Smooth muscle cell (in vitro differentiated cells): ENCODE data around the gene MALRD1. TPM values are rescaled to one million over a fixed set of nuclear protein-coding genes. Genes with fewer than 3 reads are reported as not detected.
A peak's percentile ranks its signal among the peaks of the same experiment; 100 is the strongest.

Source experiments
- DNase-seq: peaks from one replicate; lab custom pipeline; 2025; ENCODE audit not compliant: unreplicated experiment; lab: John Stamatoyannopoulos, UW
- H2AFZ ChIP-seq: fragments of 200-600 bp; sonication (generic); 2 replicates; pipeline ENCODE4 v1.6.0; 2016; ENCODE audit warnings: antibody characterized with exemption, low read depth, mild to moderate bottlenecking
- H3F3A ChIP-seq: fragments of 200-600 bp; sonication (generic); 2 replicates; pipeline ENCODE4 v1.6.0; 2017; ENCODE audit warnings: antibody characterized with exemption, low read depth
- H3K27ac ChIP-seq: fragments of 200-600 bp; sonication (generic); 2 replicates; pipeline ENCODE4 v1.5.1; 2016; ENCODE audit warnings: low read depth, mild to moderate bottlenecking
- H3K27me3 ChIP-seq: fragments of 200-600 bp; sonication (generic); 2 replicates; pipeline ENCODE4 v1.6.1; 2016; ENCODE audit warnings: low read depth, mild to moderate bottlenecking
- H3K36me3 ChIP-seq: fragments of 200-600 bp; sonication (generic); 2 replicates; pipeline ENCODE4 v1.5.1; 2016; ENCODE audit warnings: low read depth
- H3K4me1 ChIP-seq: fragments of 200-600 bp; sonication (generic); 2 replicates; pipeline ENCODE4 v1.5.1; 2016; ENCODE audit warnings: low read depth
- H3K4me2 ChIP-seq: fragments of 200-600 bp; sonication (generic); 2 replicates; pipeline ENCODE4 v1.6.0; 2016; ENCODE audit warnings: mild to moderate bottlenecking
- H3K4me3 ChIP-seq: fragments of 200-600 bp; sonication (generic); 2 replicates; pipeline ENCODE4 v1.5.1; 2016; ENCODE audit warnings: mild to moderate bottlenecking
- H3K79me2 ChIP-seq: fragments of 200-600 bp; sonication (generic); 2 replicates; pipeline ENCODE4 v1.6.0; 2016; ENCODE audit warnings: low read depth, mild to moderate bottlenecking
- H3K9ac ChIP-seq: fragments of 200-600 bp; sonication (generic); 2 replicates; pipeline ENCODE4 v1.6.0; 2016; ENCODE audit warnings: low read depth
- H3K9me3 ChIP-seq: fragments of 200-600 bp; sonication (generic); replicated peaks from 2 replicates; pipeline ENCODE4 v1.5.1; 2016; ENCODE audit warnings: low read depth
- H4K20me1 ChIP-seq: fragments of 200-600 bp; sonication (generic); 2 replicates; pipeline ENCODE4 v1.6.0; 2016; ENCODE audit warnings: low read depth
- WGBS: methylation state at CpG from one replicate; pipeline ENCODE4 v1.1.7; 2016; ENCODE audit warnings: low lambda C conversion rate; 5-methylcytosine and 5-hydroxymethylcytosine counted together
- polyA plus RNA-seq: library from polyadenylated mRNA; unstranded; fragments of >200 nt; fragmentation: Nextera tagmentation; extraction: Ambion mirVana; gene quantifications from 2 replicates; pipeline ENCODE4 v1.2.1, GENCODE V29; 2016
- total RNA-seq: library from RNA; depleted of rRNA; stranded (reverse); fragments of >200 nt; gene quantifications from 2 replicates; pipeline ENCODE4 v1.2.3, GENCODE V29; 2014
- TF ChIP-seq, protein P1 (sequence below): fragments of 200-600 bp; sonication (generic); IDR thresholded peaks from 2 replicates; pipeline ENCODE4 v1.5.1; 2017; ENCODE audit warnings: borderline replicate concordance, mild to moderate bottlenecking, antibody characterized with exemption; ENCODE audit not compliant: insufficient read depth, poor library complexity, severe bottlenecking

Gene MALRD1
- total and polyA plus RNA-seq, 2 experiments from 2014 or later = 1.9 TPM; not detected in 1

GRCh38 chr10:19451937-19452336 lies 403.3 kb downstream of the MALRD1 start:
- H3K79me2 ChIP-seq = no peaks in the 10 kb centered on the region
- H4K20me1 ChIP-seq = no peaks in the 10 kb centered on the region
- no peak overlapping the region for H3K4me2 ChIP-seq
- H3K4me3 ChIP-seq = no peak overlapping the region
- no peaks in the 10 kb centered on the region for H3F3A ChIP-seq
- H3K27me3 ChIP-seq = no peaks in the 10 kb centered on the region
- no peak overlapping the region for H2AFZ ChIP-seq
- TF ChIP-seq, protein P1, sequence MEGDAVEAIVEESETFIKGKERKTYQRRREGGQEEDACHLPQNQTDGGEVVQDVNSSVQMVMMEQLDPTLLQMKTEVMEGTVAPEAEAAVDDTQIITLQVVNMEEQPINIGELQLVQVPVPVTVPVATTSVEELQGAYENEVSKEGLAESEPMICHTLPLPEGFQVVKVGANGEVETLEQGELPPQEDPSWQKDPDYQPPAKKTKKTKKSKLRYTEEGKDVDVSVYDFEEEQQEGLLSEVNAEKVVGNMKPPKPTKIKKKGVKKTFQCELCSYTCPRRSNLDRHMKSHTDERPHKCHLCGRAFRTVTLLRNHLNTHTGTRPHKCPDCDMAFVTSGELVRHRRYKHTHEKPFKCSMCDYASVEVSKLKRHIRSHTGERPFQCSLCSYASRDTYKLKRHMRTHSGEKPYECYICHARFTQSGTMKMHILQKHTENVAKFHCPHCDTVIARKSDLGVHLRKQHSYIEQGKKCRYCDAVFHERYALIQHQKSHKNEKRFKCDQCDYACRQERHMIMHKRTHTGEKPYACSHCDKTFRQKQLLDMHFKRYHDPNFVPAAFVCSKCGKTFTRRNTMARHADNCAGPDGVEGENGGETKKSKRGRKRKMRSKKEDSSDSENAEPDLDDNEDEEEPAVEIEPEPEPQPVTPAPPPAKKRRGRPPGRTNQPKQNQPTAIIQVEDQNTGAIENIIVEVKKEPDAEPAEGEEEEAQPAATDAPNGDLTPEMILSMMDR = no peak
- H3K9ac ChIP-seq = no peak overlapping the region
- H3K9me3 ChIP-seq = no peaks in the 10 kb centered on the region
- DNase-seq = no peak
- no peaks in the 10 kb centered on the region for H3K36me3 ChIP-seq
- no peaks in the 10 kb centered on the region for H3K4me1 ChIP-seq
- H3K27ac ChIP-seq = no peak overlapping the region
- 90% methylated on average over 2 of the region's 2 CpGs for WGBS

DNA sequence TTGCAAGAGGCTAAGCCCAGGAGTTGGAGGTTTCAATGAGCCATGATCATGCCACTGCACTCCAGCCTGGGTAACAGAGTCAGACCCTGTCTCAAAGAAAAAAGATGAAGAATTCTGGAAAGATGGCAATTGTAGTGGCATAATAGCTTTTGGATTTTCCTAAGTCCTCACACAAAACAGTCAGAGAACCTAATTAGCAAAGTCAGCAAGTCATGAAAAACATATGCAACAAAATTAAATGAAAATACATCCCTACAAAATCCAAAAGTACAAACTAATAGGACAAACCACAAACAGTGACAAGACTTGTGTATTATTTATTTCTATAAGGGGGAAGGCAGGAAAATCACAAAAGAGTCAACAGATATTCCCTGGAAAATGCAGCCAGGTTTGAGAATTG lies 405.4 kb downstream of the MALRD1 start:
- Histone ChIP-seq H3K79me2 (no peaks in the 10 kb centered on the region), H3K9me3 (no peaks in the 10 kb centered on the region), H3F3A (no peaks in the 10 kb centered on the region), H3K4me1 (no peaks in the 10 kb centered on the region), H3K27ac (no peak overlapping the region), H4K20me1 (no peaks in the 10 kb centered on the region), H2AFZ (no peak overlapping the region), H3K4me3 (no peak overlapping the region), H3K9ac (no peak overlapping the region), H3K36me3 (no peaks in the 10 kb centered on the region), H3K4me2 (no peak overlapping the region), H3K27me3 (no peaks in the 10 kb centered on the region)
- TF ChIP-seq, protein P1 = no peak
- DNase-seq = no peak

DNA sequence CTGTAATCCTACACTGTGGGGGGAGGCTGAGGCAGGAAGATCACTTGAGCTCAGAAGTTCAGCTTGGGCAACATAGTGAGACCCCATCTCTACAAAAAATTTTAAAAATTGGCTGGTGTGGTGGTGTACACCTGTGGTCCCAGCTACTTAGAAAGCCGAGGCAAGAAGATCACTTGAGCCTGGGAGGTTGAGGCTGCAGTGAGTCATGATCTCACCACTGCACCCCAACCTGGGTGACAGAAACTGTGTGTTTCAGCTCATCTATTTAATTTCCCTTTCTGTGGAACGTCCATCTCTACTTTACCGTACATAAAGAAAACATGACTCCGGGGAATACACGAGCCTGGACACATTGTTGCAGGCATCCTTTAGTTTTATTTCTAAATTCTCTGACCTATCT lies 413.0 kb downstream of the MALRD1 start:
- Histone ChIP-seq H4K20me1 (no peaks in the 10 kb centered on the region), H3K36me3 (no peaks in the 10 kb centered on the region), H3K9me3 (no peaks in the 10 kb centered on the region), H3F3A (no peaks in the 10 kb centered on the region), H2AFZ (peak overlapping the region; percentile 42), H3K27ac (peak overlapping the region; percentile 50), H3K4me3 (no peak overlapping the region), H3K4me1 (no peaks in the 10 kb centered on the region), H3K27me3 (no peaks in the 10 kb centered on the region), H3K9ac (no peak overlapping the region), H3K79me2 (no peaks in the 10 kb centered on the region), H3K4me2 (peak overlapping the region; percentile 3)
- 97% methylated on average over 5 of the region's 5 CpGs for WGBS
- no peak for DNase-seq
- TF ChIP-seq, protein P1 = no peak

- TF ChIP-seq, protein P1 = no peak
Measured at GRCh38 chr10:19466709-19467108, 418.1 kb downstream of the MALRD1 start.

More at GRCh38 chr10:19466709-19467108, 418.1 kb downstream of the MALRD1 start:
- no peaks in the 10 kb centered on the region for H3F3A ChIP-seq
- WGBS = 94% methylated on average over 6 of the region's 6 CpGs
- no peak overlapping the region for H3K4me2 ChIP-seq
- no peaks in the 10 kb centered on the region for H3K27me3 ChIP-seq
- no peaks in the 10 kb centered on the region for H4K20me1 ChIP-seq
- no peaks in the 10 kb centered on the region for H3K79me2 ChIP-seq
- no peak overlapping the region for H3K9ac ChIP-seq
- no peak overlapping the region for H2AFZ ChIP-seq
- no peak for DNase-seq
- no peaks in the 10 kb centered on the region for H3K4me1 ChIP-seq
- no peaks in the 10 kb centered on the region for H3K9me3 ChIP-seq
- H3K36me3 ChIP-seq = no peaks in the 10 kb centered on the region
- H3K27ac ChIP-seq = no peak overlapping the region
- no peak overlapping the region for H3K4me3 ChIP-seq
